HG03095 (cell line): ENCODE data around the gene HCN3.

Experiments used
- ATAC-seq: cut with Tn5 transposase; IDR thresholded peaks from one replicate; pipeline ENCODE4 v1.9.1; 2021; ENCODE audit warnings: moderate library complexity; ENCODE audit not compliant: unreplicated experiment

HCN3 gene

DNA sequence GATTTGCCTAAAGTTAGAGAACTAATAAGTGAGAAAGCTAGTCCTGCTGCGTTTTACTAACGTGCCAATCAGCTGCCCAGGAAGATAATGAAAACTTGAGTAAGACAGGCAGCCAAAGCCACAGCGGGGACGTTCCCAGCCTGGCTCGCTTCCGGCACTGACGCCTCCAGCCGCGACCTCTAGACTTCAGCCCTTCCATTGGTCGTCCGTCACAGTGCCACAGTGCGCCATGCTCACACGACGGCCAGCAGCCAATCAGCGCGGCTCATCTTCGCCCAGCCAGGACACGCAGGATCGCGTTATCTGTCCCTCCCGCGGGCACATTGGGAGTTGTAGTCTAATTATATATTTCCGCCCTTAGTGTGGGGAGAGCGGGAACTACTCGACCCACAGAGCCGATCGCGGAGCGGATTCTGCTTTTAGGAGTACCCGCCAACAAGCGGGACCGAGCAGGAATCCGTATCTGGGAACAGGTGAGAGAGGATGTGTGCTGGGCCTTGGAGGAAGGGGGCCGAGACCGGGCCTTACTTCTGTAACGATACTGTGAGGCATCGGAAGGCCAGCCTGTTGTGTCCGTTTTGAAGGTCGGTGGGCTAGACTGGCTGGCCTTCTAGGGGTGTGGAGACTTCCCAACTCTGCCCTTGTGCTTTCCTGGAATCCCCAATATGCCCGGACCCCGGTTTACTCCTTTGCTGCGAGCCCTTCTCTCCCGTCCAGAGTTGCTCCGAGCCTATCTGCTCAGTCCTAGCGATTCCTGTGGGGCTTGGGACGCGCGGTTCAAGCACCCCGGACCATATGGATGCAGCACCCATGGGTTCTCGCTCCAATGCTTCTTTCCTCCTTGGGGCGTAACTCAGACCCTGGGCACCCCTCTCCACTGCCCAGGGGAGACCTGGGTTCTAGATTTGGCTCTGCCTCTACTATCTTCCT, 31.5 kb downstream of the HCN3 start, which contains the start of gene FDPS:
TSS of gene FDPS (plus strand) at position 374 of the 930 bp plus-strand sequence. CDS start 924 bp downstream, outside the sequence.
- ATAC-seq, result peak; percentile 89

- no peak for ATAC-seq
Measured at GRCh38 chr1:155309423-155310021, 32.3 kb downstream of the HCN3 start.

DNA sequence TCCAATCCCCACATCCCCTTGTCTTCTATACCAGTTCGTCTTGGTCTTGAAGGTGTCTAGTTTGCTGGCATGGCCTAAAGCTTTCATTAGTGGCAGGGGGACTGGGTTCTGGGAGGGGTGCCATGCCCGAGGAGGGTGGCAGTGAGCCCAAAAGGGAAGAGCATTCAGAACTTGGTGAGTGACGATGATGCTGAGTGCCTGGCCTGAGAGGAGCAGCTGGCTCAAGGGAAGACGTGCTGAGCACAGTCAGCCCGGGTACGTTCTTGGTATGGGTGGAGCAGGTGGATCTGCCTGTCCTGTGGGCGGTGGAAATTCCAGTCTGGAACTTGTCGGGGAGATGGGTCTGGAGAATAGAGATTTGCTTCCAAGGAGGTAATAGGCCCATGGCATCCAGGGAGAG, 36.0 kb downstream of the HCN3 start:
- ATAC-seq, result no peak

DNA sequence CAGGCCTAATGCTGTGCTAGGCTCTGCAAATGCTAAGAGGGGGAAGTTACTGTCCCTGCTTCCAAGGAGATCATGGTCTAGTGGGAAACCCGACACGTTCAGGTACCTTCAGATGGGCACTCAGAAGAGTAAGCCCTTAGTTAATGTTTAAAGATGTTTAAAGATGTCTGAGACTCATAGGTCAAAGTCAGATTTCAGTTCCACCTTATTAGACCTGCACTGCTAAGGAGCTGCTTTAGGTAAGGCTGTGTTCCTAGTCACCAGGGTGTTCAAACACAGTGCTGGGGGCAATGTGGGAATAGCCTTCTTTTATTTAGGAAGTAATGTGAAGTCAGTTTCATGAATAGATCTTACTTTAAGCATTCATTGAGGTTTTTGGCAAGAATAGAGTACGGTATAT, 39.7 kb downstream of the HCN3 start:
- ATAC-seq, result no peak

- no peak for ATAC-seq
Measured at GRCh38 chr1:155318082-155318481, 40.8 kb downstream of the HCN3 start.

DNA sequence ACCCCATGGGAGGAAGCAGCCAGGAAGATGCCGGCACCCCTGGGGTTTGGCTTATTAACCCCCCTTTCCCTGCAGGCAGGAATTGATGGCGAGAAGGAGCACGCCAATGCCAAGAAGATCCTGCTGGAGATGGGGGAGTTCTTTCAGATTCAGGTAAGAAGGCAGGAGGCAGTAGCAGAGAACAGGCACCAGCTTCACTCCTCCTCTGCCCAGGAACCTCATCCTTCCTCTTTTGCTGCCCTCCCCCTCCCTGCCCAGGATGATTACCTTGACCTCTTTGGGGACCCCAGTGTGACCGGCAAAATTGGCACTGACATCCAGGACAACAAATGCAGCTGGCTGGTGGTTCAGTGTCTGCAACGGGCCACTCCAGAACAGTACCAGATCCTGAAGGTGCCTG, 42.3 kb downstream of the HCN3 start:
- ATAC-seq, result no peak

DNA sequence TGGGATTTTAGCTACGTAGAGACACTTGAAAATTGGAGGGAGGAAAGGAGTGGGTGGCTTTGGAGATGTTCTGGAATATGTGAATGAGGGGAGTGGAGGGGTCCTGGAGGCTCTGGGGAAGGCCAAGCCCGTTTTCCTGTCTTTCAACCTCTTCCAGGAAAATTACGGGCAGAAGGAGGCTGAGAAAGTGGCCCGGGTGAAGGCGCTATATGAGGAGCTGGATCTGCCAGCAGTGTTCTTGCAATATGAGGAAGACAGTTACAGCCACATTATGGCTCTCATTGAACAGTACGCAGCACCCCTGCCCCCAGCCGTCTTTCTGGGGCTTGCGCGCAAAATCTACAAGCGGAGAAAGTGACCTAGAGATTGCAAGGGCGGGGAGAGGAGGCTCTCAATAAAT, 43.0 kb downstream of the HCN3 start:
- ATAC-seq, result no peak

GRCh38 chr1:155320661-155321617, 43.7 kb downstream of the HCN3 start, which contains the start of gene RUSC1:
TSS of gene RUSC1 (plus strand) at chr1:155320894. CDS start at chr1:155321774, 880 bp downstream.
- ATAC-seq, result no peak

GRCh38 chr1:155321639-155322503, 44.6 kb downstream of the HCN3 start:
- no peak for ATAC-seq

- peak; percentile 1 for ATAC-seq
Measured at GRCh38 chr1:155322571-155322952, 45.3 kb downstream of the HCN3 start.

DNA sequence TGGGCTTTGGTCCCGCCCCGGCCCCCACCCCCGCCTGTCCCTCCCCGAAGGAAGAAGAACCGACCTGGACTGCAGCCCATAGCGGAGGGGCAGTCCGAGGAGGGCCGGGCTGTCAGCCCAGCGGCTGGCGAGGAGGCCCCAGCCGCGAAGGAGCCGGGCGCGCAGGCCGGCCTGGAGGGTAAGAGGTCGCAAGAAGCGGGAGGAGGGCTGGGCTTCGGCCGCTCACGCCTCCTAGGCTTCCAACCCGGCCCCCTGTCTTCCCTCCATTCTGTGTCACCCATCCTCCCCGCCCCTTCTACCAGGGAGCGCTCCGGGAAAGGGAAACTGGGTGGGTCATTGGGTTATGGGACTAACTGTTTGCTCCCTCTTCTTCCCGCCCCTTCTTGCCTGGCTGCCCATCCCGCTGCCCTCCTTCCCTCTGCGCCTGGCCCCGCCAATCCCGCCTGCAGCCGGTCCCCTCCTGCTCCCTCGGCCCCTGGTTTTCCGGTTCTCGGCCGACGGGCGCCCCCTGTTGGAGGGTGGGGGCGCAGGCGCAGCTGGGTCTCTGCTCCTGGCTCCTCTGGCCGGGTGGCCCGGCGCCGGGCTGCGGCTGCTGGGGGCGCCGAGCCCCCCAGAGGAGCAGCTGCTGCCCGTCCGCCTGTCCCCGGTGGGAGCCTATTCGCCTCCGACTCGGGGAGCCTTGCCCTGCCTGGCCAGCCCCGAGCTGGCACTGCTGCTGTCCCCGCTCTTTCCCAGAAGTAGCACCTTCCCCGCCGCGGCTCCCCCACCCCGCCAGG, 45.9 kb downstream of the HCN3 start:
- ATAC-seq, result peak; percentile 35

- peak; percentile 32 for ATAC-seq
Measured at GRCh38 chr1:155323729-155324036, 46.4 kb downstream of the HCN3 start.

DNA sequence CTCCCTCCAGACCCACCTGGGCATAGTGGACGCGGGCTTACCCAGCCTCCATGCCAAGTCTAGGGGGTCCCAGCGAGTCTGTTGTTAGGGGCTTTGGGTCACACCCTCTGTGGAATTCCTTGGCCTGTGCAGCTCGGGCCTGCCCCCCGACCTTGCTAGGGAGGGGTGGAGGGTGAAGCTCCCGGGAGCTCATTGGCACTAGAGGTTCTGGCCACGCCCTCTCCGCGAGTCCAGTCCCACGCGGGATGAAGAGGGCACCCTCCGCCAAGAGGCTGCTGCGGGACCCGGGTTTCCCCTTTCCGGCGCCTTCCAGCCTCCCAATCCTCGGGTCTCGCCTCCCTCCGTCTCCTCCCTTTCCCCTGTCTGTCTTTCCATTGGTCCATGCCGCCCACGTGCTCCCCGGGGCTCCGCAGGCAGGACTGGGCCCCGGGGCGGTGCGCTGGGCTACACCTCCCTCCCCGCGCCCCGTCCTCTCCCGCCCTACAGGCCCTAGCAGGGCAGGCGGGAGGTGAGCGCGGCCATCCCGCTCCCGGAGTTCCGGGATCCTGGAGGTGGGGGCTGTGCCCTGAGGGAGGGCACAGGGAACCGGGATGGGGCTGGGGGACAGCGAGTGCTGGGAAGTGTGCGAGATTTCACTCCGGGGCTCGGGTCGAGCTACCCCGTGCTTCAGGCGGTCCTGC, 46.9 kb downstream of the HCN3 start:
- ATAC-seq, result peak; percentile 61

DNA sequence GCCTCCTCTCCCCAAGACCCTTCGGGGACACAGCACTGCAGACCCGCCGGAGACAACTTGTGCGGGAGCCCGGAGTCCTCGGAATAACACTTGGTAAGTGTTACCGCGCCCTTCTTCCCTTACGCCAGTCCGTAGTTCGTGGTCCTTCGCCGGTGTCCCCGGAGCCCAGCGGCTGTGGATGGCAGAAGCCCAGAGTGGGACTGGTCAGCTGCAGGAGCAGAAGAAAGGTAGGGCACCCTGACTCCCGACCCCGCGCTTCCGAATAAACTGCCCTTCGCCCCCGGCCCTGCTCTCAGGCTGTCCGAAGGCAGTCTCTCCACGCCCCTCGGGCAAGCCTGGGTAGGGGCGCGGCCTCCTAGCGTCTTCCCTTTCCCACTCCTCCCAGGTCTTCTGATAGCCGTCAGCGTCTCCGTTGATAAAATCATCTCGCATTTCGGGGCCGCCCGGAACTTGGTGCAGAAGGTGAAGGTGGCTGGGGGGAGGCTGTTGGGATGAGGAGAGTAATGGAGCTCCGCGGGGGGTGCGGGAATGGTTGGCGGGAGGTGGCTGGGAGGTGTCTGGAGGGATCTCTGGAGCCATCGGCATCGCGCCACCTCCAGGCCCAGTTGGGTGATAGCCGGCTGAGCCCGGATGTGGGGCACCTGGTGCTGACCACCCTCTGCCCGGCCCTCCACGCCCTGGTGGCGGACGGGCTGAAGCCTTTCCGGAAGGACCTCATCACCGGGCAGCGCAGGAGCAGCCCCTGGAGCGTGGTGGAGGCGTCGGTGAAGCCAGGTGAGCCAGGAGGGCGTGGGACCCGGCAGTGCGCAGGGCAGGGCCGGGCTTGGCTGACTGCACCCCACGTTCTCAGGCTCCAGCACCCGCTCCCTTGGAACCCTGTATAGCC, 47.7 kb downstream of the HCN3 start:
- peak; percentile 0 for ATAC-seq

DNA sequence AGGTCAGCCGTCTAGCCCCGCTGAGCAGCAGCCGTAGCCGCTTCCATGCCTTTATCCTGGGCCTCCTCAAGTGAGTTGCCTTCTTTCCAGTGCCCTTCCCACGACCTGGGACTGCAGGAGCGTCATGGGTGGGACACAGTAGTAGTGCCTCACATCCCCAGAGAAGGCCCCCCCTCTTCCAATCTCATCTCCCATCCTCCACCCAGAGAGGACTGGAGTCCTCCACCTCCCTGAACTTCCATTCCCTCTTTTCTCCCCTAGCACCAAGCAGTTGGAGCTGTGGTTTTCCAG, 48.3 kb downstream of the HCN3 start:
- no peak for ATAC-seq

GRCh38 chr1:155326020-155326526, 48.8 kb downstream of the HCN3 start:
- no peak for ATAC-seq

DNA sequence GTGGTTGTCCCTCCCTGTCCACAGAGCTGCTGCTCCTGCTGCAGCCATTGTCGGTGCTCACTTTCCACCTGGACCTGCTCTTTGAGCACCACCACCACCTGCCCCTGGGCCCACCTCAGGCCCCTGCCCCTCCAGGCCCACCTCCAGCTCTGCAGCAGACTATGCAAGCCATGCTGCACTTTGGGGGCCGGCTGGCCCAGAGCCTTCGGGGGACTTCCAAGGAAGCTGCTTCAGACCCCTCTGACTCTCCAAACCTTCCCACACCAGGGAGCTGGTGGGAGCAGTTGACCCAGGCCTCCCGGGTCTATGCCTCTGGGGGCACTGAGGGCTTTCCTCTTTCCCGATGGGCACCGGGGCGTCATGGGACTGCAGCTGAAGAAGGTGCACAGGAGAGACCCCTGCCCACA, 49.4 kb downstream of the HCN3 start:
- ATAC-seq, result no peak

- ATAC-seq, result no peak
Measured at GRCh38 chr1:155327981-155328380, 50.7 kb downstream of the HCN3 start.
